NB4 (cell line): ENCODE data around the gene C1QTNF7.

Experiments
- DNase-seq: peaks from one replicate; pipeline ENCODE4 v3.0.0; 2010; ENCODE audit warnings: low read depth
- H3K4me3 ChIP-seq: one replicate; pipeline ENCODE4 v1.5.1; 2011; ENCODE audit warnings: mild to moderate bottlenecking, low read depth, low read length, moderate library complexity
- MYC ChIP-seq: IDR thresholded peaks from 2 replicates; pipeline ENCODE4 v1.6.1; 2011; ENCODE audit warnings: low read depth, low read length
- POLR2A ChIP-seq: IDR thresholded peaks from 2 replicates; pipeline ENCODE4 v1.6.1; 2011; ENCODE audit warnings: mild to moderate bottlenecking; ENCODE audit not compliant: insufficient read length; ENCODE audit errors: extremely low read depth
- TF ChIP-seq, protein P1 (sequence below): IDR thresholded peaks from one replicate; pipeline ENCODE4 v1.5.1; 2012; ENCODE audit warnings: low read depth, low read length
- TF ChIP-seq, protein P2 (sequence below): IDR thresholded peaks from 2 replicates; pipeline ENCODE4 v1.6.1; 2011; ENCODE audit warnings: low read depth, low read length

C1QTNF7 gene

DNA sequence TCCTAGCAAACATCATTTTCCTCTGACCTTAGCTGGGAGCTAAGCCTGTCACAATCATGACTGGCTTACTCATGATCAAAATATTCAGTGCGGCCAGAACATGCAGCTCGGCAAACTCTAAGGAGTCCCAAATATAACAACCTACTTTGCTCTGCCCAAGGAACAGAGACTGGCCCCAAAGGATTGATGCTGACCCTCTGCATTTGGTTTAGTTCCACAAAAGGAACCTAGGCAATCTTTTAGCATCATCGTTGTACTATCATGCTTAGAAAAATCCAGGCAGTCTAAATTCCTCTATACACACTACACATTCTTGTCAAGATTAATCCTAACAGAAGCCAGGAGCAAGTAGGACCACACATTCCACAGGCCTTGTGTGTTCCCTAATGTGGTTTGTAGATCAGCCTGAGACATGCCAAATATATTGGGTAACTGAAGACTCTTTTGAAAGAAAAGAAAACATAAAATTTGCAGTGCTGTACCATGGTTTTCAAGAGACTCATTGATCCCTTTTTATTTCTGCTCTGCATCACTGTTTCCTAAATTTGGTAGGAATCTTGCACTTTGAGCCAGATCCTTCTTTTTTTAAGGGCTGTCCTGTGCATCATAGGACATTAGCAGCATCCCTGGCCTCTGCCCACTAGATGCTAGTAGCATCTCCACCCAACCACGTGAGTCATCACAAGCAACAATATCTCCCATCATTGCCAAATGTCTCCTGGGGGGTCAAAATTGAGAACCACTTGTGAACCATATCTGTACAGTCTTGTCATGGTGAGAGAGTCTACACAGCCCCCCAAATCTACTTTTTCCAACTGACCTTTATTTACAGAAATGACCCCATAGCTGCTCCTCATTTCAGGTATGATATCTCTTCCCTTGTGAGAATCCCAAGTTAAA is 24.3 kb downstream of the C1QTNF7 start:
- DNase-seq, result peak; percentile 39
- TF ChIP-seq, protein P1, sequence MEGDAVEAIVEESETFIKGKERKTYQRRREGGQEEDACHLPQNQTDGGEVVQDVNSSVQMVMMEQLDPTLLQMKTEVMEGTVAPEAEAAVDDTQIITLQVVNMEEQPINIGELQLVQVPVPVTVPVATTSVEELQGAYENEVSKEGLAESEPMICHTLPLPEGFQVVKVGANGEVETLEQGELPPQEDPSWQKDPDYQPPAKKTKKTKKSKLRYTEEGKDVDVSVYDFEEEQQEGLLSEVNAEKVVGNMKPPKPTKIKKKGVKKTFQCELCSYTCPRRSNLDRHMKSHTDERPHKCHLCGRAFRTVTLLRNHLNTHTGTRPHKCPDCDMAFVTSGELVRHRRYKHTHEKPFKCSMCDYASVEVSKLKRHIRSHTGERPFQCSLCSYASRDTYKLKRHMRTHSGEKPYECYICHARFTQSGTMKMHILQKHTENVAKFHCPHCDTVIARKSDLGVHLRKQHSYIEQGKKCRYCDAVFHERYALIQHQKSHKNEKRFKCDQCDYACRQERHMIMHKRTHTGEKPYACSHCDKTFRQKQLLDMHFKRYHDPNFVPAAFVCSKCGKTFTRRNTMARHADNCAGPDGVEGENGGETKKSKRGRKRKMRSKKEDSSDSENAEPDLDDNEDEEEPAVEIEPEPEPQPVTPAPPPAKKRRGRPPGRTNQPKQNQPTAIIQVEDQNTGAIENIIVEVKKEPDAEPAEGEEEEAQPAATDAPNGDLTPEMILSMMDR, result no peak
- no peak for TF ChIP-seq MYC
- TF ChIP-seq, protein P2, sequence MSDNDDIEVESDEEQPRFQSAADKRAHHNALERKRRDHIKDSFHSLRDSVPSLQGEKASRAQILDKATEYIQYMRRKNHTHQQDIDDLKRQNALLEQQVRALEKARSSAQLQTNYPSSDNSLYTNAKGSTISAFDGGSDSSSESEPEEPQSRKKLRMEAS, result no peak
- TF ChIP-seq POLR2A, result no peak
- H3K4me3 ChIP-seq, result no peak overlapping the region

DNA sequence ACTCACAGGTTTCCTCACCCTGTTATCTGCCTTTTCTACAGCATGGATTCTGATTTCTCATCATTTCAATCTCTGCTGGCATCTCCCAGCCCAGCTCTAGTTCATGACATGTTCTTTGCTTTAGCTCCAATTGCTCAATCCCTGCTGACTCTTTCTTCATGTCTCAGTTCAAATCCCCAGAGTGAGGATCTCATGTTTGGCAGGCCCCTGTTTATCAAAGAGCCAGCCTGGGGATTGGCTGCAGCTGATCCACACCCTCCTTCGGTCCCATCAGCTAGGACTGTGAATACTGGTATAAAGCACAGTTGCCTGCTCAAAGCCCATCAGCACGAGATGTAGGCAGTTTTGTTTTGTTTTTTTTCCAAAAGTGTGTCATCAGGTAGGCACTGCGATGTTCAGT is 27.5 kb downstream of the C1QTNF7 start:
- DNase-seq, result peak; percentile 60
- TF ChIP-seq, protein P2, result no peak
- TF ChIP-seq, protein P1, result no peak
- TF ChIP-seq POLR2A (no peak), MYC (no peak)
- H3K4me3 ChIP-seq, result no peak overlapping the region

DNA sequence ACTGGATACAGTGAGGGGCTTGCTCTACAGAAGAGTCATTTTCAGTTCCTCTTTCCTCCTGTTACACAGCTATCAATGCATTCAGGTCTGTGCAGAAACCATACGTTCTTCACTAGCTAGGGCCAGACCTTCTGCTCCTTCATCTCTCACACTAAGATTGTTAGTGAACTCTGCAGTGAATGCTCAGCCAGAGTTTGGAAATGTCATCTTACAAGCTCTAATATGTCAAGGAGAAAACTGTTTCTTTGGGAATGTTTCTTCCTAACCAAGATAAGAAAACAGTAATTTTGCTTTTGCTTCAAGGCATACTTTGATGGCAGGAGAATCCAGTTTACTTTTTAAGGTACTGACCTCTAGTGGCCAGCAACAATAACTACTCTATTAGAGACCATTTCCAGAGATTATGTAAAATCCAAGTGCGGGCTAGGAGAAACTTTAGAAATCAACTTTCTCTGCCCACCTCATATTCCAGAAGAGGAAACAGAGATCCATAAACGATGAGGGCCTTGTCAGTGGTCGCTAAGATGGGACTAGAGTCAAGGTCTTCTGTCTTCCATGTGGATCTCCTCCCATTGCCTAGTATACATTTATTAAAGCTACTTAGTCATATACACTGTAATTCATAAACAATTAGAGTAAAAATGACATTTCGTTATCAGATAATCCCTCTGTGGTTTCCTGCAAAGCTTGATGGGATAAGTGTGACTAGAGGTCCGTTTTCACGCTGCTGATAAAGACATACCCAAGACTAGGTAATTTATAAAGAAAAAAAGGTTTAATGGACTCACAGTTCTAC is 29.8 kb downstream of the C1QTNF7 start:
- DNase-seq, result peak; percentile 78

DNA sequence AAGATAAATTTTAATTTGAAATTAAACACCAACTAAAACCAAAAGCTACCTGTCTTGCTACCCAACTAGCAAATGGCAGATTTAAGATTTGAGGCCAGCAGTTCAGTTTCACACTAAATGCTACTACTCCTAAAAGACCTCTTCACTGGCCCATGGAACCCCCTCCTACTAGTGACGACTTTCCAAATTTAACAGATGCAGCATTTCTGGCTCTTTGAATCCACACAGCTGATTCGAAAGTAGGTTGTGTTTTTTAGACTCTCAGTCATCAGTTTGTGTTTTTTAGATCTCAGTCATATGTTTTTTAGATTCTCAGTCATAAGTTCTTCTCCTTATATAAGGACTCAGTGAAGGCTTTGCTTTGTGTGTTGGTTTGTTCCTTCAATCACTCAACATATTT is 30.8 kb downstream of the C1QTNF7 start:
- TF ChIP-seq, protein P1, result no peak
- TF ChIP-seq, protein P2, result no peak
- no peak for TF ChIP-seq MYC
- no peak for TF ChIP-seq POLR2A
- H3K4me3 ChIP-seq, result no peak overlapping the region

More for the DNA sequence above, 29.8 kb downstream of the C1QTNF7 start:
- H3K4me3 ChIP-seq, result no peak overlapping the region
- TF ChIP-seq, protein P1, result peak; percentile 70
- TF ChIP-seq MYC (0 out of 2 replicates have a peak, but pooled peaks have one; percentile 41), POLR2A (no peak)
- TF ChIP-seq, protein P2, result no peak

DNA sequence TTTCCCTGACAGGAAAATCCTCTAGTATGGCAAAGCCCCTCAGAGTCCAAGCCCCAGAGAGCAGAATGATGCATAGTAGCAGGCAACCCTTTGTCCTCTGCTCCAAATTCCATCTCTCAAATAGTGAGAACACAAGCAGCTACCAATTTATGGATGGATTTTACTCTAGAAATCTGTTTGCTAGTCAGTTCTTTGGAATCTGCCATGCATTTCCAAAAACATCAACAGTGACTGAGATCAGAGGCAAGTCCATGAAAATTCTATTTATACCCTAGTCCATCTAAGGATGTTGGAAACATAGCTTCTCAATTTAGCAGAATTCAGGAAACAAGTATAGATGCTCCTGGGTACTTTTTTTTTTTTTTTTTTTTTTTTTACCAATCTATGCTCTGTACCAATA is 31.9 kb downstream of the C1QTNF7 start:
- TF ChIP-seq, protein P1, result no peak
- TF ChIP-seq POLR2A, result no peak
- no peak for TF ChIP-seq MYC
- TF ChIP-seq, protein P2, result no peak
- no peak overlapping the region for H3K4me3 ChIP-seq
- no peak for DNase-seq

More for the DNA sequence above, 30.8 kb downstream of the C1QTNF7 start:
- DNase-seq, result no peak
